ENCODE measurements around the gene IL1RL2.

- TF ChIP-seq CTCF (IDR thresholded peaks at IDR 0.05 in 4 of 5, conservative IDR thresholded peaks at IDR 0.05 in 1 of 5) (no peak), POLR2A (IDR thresholded peaks at IDR 0.05) (no peak)
Measured at GRCh38 chr2:102139851-102140250, 47.0 kb upstream of the IL1RL2 start.

Data from gastrocnemius medialis (tissue), 4 donors.